LNCAP (cell line): ENCODE results near the gene RPS14.

Source experiments
- TF ChIP-seq, protein P1 (sequence below): fragments of 450-650 bp; IDR thresholded peaks from 2 replicates; pipeline ENCODE4 v1.5.1; 2017; ENCODE audit warnings: mild to moderate bottlenecking

RPS14 gene

DNA sequence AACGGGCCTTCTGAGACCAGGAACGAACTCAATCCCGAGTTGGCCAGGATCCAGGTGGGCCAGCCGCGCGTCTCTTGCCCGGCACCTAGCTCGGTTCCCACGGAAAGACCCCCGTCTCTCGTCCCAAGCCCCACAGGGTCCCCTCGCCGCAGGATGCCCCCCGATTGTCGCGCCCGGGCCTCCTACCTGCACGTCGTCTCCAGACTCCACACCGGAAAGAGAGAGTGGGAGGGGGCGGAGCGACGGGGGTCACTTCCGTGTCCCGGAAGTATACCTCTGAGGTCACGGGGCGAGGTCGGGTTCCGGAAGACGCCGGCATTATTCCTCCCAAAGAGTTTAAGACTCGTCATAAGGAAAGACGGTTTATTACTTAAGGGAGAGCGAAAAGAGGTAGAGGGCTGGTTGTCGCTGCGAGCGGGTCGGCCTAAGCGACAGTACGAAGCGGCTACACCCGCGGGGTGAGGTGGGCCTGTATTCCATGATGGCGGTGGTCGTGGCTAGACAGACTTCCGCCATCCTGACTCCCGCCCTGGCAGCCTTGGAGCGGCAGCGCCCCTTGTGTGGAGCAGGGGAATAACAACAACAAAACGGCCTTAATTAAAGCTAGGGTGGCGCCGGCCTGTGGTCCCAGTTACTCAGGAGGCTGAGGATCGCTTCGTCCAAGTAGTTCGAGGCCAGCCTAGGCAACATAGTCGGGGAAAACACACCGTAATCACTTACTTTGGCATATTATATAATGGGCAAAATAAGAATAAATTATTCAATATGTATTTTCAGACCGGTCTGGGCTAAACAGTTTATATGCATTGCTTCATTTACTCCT is at the start of gene RPS14:
Gene RPS14 (minus strand): TSS at position 223 of the 823 bp plus-strand sequence. CDS start 2,006 bp downstream, outside the sequence.
- TF ChIP-seq, protein P1, sequence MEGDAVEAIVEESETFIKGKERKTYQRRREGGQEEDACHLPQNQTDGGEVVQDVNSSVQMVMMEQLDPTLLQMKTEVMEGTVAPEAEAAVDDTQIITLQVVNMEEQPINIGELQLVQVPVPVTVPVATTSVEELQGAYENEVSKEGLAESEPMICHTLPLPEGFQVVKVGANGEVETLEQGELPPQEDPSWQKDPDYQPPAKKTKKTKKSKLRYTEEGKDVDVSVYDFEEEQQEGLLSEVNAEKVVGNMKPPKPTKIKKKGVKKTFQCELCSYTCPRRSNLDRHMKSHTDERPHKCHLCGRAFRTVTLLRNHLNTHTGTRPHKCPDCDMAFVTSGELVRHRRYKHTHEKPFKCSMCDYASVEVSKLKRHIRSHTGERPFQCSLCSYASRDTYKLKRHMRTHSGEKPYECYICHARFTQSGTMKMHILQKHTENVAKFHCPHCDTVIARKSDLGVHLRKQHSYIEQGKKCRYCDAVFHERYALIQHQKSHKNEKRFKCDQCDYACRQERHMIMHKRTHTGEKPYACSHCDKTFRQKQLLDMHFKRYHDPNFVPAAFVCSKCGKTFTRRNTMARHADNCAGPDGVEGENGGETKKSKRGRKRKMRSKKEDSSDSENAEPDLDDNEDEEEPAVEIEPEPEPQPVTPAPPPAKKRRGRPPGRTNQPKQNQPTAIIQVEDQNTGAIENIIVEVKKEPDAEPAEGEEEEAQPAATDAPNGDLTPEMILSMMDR = peak; percentile 90

DNA sequence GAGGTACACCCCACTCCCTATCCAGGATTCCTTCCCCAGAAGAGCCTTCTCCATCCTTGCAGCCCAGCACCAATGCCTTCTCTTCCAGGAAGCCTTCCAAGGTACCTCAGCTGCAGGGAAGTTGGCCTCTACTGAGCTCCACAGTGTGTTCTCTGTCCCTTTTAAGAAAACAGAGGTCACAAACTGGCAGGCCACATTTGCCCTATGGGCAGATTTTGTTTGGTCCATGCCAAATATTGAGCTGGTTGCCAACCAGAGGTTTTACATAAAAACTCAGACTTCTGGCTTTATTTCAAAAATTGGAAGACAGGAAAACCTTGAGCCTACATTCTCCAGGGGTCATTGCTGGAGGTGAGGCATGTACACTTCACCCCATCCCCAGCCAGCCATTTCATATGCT is 49.4 kb upstream of the RPS14 start:
- TF ChIP-seq, protein P1 = no peak

DNA sequence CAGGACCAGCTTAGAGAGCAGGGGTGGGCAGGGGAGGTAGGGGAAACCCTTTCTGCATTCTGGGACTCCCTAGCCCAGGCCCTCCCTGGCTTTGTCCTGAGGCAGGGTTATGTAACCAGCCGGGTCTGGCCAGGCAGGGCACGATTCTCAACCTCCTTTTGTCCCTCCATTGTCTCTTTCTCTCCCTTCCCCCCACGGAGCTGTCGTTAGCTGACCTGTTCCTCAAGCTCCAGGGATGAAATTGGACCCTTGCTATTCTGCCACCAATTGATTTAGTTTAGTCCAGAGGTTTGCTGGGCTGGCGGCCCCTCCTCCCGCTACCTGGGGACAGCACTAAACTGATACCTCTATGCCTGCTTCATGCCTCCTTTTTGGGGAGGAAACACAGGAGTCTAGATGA is 49.0 kb upstream of the RPS14 start:
- TF ChIP-seq, protein P1 = no peak

DNA sequence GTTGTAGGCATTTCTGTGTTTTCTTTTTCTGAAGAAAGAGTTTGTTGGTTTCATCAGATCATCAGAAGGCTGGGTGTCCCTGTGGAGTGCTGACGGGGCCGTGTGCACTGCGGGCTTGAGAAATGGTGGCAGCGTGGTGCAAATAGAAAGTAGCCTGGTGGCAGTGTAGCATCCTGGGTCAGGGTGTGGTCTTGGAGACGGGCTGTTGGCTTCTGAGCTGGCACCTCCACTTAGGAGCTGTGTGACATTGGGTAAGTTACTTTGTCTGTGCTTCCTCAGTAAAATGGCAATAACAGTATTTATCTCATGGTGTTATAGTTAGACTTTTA is 48.4 kb upstream of the RPS14 start:
- TF ChIP-seq, protein P1 = no peak

DNA sequence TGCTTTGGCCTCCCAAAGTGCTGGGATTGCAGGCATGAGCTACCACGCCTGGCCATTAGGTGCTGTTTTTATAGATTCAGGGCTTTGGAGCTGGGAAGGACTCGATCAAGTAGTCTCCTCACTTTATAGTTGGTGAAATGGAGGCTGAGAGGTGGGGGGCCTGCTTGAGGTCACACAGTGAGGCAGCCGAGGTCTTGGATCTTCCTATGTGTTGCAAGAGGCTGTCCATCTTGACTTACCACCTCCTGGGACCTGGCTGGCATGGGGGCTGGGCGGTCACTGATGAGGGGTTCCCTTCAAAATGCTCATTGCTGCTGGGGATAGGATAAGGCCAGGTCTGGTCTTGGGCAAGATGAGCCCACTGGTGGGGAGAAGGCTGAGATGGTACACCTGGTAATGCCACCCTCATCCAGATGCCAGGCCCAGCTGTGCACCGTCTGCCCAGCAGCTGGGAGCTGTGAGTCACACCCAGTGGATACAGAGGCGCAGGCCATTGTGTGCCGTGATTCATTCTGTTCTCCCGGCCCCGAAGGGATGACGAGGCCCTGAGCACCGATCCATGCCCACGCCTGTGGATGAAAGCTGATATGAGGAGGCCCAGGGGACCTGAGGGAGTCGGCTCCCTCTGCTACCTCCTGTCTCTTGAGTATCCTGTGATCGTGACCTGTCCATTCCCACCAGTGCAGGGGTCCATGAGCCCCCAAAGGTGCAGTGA is 47.9 kb upstream of the RPS14 start:
- TF ChIP-seq, protein P1 = no peak

DNA sequence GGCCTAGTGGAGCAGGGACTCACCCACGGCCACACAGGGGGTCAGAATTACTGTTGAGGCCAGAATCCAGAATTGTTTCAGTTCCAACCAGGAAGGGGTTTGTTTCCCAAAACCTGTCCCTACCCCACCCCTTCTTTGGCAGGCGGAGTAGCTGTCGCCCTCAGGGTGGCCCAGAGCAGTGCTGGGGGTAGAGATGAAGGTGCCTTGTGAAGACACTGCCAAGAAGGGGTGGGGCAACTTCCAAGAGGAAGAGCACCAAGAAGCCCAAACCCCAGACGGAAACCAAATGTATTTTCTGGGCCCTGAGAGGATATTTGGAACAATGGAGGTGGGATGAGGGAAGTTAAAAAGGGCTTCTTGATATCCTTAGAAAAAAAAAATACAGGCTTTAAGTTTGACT is 47.0 kb upstream of the RPS14 start:
- TF ChIP-seq, protein P1 = no peak

DNA sequence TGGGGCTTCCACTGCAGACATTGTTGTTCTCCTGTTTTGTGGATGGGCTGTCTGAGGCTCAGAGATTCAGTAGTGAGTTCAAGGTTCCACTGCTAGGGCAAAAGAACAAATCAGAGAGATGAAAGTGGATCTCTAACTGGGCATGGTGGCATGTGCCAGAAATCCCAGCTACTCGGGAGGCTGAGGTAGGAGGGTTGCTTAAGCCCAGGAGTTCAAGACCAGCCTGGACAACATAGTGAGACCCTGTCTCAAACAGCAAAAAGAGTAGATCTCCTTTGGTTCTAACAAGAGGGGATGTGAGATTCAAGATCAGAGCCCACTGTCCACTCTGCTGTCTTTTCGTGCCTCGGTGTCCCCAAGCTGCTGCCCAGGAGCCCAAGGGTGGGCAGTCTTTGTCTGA is 46.6 kb upstream of the RPS14 start:
- TF ChIP-seq, protein P1 = no peak
